SJCRH30 (cell line): ENCODE measurements around the gene RLF. TPM values are rescaled to one million over a fixed set of nuclear protein-coding genes. Genes with fewer than 3 reads are reported as not detected.

ENCODE experiments used
- DNase-seq, 2 experiments: peaks; one replicate each; pipeline ENCODE4 v3.0.0-alpha.2; 2015 to 2020
- H3K27ac ChIP-seq: fragments of 250-450 bp; sonication (Bioruptor Pico); 2 replicates; pipeline ENCODE4 v1.5.1; 2020; ENCODE audit warnings: mild to moderate bottlenecking, moderate library complexity
- H3K27me3 ChIP-seq: fragments of 250-450 bp; sonication (Bioruptor Pico); 2 replicates; pipeline ENCODE4 v1.5.1; 2020; ENCODE audit warnings: mild to moderate bottlenecking, moderate library complexity
- H3K36me3 ChIP-seq: fragments of 250-450 bp; sonication (Bioruptor Pico); 2 replicates; pipeline ENCODE4 v1.5.1; 2020; ENCODE audit warnings: mild to moderate bottlenecking, moderate library complexity
- H3K4me1 ChIP-seq: fragments of 250-450 bp; sonication (Bioruptor Pico); 2 replicates; pipeline ENCODE4 v1.5.1; 2020; ENCODE audit warnings: mild to moderate bottlenecking, moderate library complexity
- H3K4me3 ChIP-seq: fragments of 250-450 bp; sonication (Bioruptor Pico); 2 replicates; pipeline ENCODE4 v1.5.1; 2020; ENCODE audit warnings: mild to moderate bottlenecking, moderate library complexity
- H3K9me3 ChIP-seq: fragments of 250-450 bp; sonication (Bioruptor Pico); replicated peaks from 2 replicates; pipeline ENCODE4 v1.5.1; 2020; ENCODE audit warnings: mild to moderate bottlenecking, moderate library complexity
- total RNA-seq: library from RNA; depleted of rRNA; stranded (reverse); fragments of >200 nt; shearing (Covaris generic); gene quantifications from 2 replicates; pipeline ENCODE4 v1.2.3, GENCODE V29; 2014; rRNA removed

The RLF gene
- total RNA-seq, 1 experiment from 2014 or later, result 37.5 TPM

GRCh38 chr1:40265919-40266318, 104.7 kb downstream of the RLF start:
- H3K36me3 ChIP-seq, result peaks cover 69% of the 10 kb centered on the region
- H3K27me3 ChIP-seq, result no peaks in the 10 kb centered on the region
- DNase-seq, result no peak
- H3K27ac ChIP-seq, result no peak overlapping the region
- no peak overlapping the region for H3K4me3 ChIP-seq
- H3K9me3 ChIP-seq, result no peaks in the 10 kb centered on the region
- no peaks in the 10 kb centered on the region for H3K4me1 ChIP-seq

GRCh38 chr1:40266786-40267535, 105.8 kb downstream of the RLF start:
- no peaks in the 10 kb centered on the region for H3K27me3 ChIP-seq
- no peaks in the 10 kb centered on the region for H3K4me1 ChIP-seq
- H3K27ac ChIP-seq, result no peak overlapping the region
- DNase-seq, result no peak
- H3K4me3 ChIP-seq, result no peak overlapping the region
- H3K36me3 ChIP-seq, result peaks cover 68% of the 10 kb centered on the region
- no peaks in the 10 kb centered on the region for H3K9me3 ChIP-seq

- H3K36me3 ChIP-seq, result peaks cover 69% of the 10 kb centered on the region
- no peaks in the 10 kb centered on the region for H3K9me3 ChIP-seq
- H3K4me1 ChIP-seq, result no peaks in the 10 kb centered on the region
- DNase-seq, result no peak
- H3K27me3 ChIP-seq, result no peaks in the 10 kb centered on the region
- H3K27ac ChIP-seq, result no peak overlapping the region
- H3K4me3 ChIP-seq, result no peak overlapping the region
Measured at GRCh38 chr1:40267767-40268187, 106.6 kb downstream of the RLF start.

- no peaks in the 10 kb centered on the region for H3K27me3 ChIP-seq
- no peaks in the 10 kb centered on the region for H3K9me3 ChIP-seq
- no peak for DNase-seq
- no peak overlapping the region for H3K27ac ChIP-seq
- H3K4me1 ChIP-seq, result no peaks in the 10 kb centered on the region
- H3K36me3 ChIP-seq, result peaks cover 68% of the 10 kb centered on the region
- H3K4me3 ChIP-seq, result no peak overlapping the region
Measured at GRCh38 chr1:40268211-40268610, 107.0 kb downstream of the RLF start.

- no peaks in the 10 kb centered on the region for H3K4me1 ChIP-seq
- peaks cover 67% of the 10 kb centered on the region for H3K36me3 ChIP-seq
- no peaks in the 10 kb centered on the region for H3K9me3 ChIP-seq
- H3K27me3 ChIP-seq, result no peaks in the 10 kb centered on the region
- no peak for DNase-seq
- no peak overlapping the region for H3K4me3 ChIP-seq
- no peak overlapping the region for H3K27ac ChIP-seq
Measured at GRCh38 chr1:40270152-40270834, 109.1 kb downstream of the RLF start.

DNA sequence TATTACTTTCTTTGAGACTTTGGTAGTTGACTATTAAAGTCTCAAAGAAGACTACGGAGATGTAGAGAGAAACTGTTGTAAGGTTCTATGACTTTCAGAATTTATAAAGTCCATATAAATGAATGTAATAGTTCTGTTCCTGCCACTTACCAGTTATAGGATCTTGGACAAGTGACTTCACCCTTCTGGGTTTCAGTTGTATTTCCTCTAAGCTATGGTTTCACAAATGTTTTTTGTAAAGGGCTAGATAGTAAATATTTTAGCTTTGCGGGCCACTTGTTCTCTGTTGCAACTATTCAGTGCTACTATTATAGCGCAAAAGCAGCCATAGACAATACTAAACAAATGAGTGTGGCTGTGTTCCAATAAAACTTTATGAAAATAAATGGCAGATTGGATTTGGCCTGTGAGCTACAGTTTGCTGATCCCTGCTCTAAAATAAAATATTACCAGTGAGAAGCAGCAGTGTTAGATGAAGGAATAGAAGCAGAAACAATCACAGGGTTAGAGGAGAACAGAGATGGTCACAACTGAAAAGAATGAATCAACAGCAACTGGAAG, 111.5 kb downstream of the RLF start:
- no peak for DNase-seq
- H3K36me3 ChIP-seq, result peaks cover 77% of the 10 kb centered on the region
- no peaks in the 10 kb centered on the region for H3K4me1 ChIP-seq
- H3K9me3 ChIP-seq, result no peaks in the 10 kb centered on the region
- no peak overlapping the region for H3K4me3 ChIP-seq
- no peak overlapping the region for H3K27ac ChIP-seq
- no peaks in the 10 kb centered on the region for H3K27me3 ChIP-seq

DNA sequence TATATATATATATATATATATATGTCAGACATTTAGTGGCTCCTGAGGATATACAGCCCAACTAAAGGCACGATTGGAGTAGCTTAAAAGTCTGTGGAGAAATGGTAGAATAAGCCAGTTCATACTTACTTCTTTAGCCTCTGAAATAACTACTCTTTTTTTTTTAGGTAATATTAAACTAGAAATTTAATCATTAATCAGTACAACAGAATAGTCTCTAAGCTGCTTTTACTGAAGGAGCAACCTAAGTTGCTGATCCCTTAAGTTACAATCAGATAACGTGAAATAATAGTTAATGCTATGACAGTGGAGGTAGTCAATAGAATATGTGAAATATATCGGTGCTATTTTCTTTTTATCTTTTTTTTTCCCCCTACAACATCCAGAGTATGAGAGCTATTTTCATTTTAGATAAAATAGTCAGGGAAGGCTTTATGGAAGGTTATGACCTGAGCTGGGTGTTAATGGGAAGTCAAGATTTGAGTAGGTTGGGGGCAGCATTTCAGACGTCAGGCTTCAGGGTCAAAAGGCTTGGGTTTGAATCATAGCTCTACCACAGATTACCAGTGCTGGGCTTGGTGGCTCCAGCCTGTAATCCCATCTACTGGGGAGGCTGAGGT, 112.5 kb downstream of the RLF start:
- H3K27ac ChIP-seq, result no peak overlapping the region
- no peak overlapping the region for H3K4me3 ChIP-seq
- H3K36me3 ChIP-seq, result peaks cover 74% of the 10 kb centered on the region
- H3K9me3 ChIP-seq, result no peaks in the 10 kb centered on the region
- DNase-seq, result no peak
- H3K27me3 ChIP-seq, result no peaks in the 10 kb centered on the region
- no peaks in the 10 kb centered on the region for H3K4me1 ChIP-seq

DNA sequence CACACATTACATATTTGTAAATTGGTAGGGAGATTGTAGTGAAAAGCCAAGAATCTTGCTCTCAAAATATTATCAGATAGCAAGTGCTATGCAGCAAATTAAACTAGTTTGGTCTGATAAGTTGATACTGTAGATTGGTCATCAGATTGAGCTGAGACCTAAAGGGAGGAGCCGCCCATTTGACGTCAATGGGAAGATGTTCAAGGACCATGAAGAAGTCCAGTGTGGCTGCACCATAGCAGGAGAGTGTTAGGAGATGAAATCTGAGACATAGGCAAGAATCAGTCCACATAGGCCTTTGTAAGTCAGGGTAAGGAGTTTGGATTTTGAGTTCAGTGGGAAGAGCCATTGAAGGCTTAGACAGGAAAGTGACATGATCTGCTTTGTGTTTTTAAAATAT, 113.1 kb downstream of the RLF start:
- H3K27ac ChIP-seq, result no peak overlapping the region
- H3K27me3 ChIP-seq, result no peaks in the 10 kb centered on the region
- DNase-seq, result no peak
- no peaks in the 10 kb centered on the region for H3K9me3 ChIP-seq
- H3K4me1 ChIP-seq, result no peaks in the 10 kb centered on the region
- peaks cover 71% of the 10 kb centered on the region for H3K36me3 ChIP-seq
- no peak overlapping the region for H3K4me3 ChIP-seq

GRCh38 chr1:40276122-40276521, 114.9 kb downstream of the RLF start:
- Histone ChIP-seq H3K4me1 (no peaks in the 10 kb centered on the region), H3K27ac (no peak overlapping the region), H3K4me3 (no peak overlapping the region), H3K27me3 (no peaks in the 10 kb centered on the region), H3K9me3 (no peaks in the 10 kb centered on the region), H3K36me3 (peaks cover 67% of the 10 kb centered on the region)
- no peak for DNase-seq

- Histone ChIP-seq H3K36me3 (peaks cover 48% of the 10 kb centered on the region), H3K27ac (no peak overlapping the region), H3K27me3 (no peaks in the 10 kb centered on the region), H3K4me1 (no peaks in the 10 kb centered on the region), H3K4me3 (no peak overlapping the region), H3K9me3 (no peaks in the 10 kb centered on the region)
- no peak for DNase-seq
Measured at GRCh38 chr1:40281853-40282252, 120.7 kb downstream of the RLF start.

Other genes with a start within 250 kb of the RLF start
- 52.9 and 56.6 TPM in 2 replicates for gene MFSD2A, start 206.2 kb upstream of the RLF start, total RNA-seq
- 254 and 279 TPM in 2 replicates for gene CAP1, start 120.7 kb upstream of the RLF start, total RNA-seq
- gene PPT1, start 64.1 kb upstream of the RLF start, total RNA-seq, result 128 and 129 TPM in 2 replicates
- gene TMCO2, start 86.5 kb downstream of the RLF start, total RNA-seq, result not detected in 2 replicates
- 58.4 and 63.9 TPM in 2 replicates for gene ZMPSTE24, start 96.8 kb downstream of the RLF start, total RNA-seq
- gene COL9A2, start 155.9 kb downstream of the RLF start, total RNA-seq, result 4.8 and 5.2 TPM in 2 replicates
- gene SMAP2, start 212.3 kb downstream of the RLF start, total RNA-seq, result 15.0 and 16.0 TPM in 2 replicates